H9 (cell line): ENCODE measurements around the gene COIL. TPM values are rescaled to one million over a fixed set of nuclear protein-coding genes. Genes with fewer than 3 reads are reported as not detected.

Experiments
- DNase-seq: peaks from one replicate; pipeline ENCODE4 v3.0.0-alpha.2; 2017
- H2AFZ ChIP-seq: one replicate; pipeline ENCODE4 v1.6.1; 2013; ENCODE audit warnings: mild to moderate bottlenecking, low read length, control low read depth, moderate library complexity
- H2AK5ac ChIP-seq: 2 replicates; pipeline ENCODE4 v1.6.1; 2013; ENCODE audit warnings: low read length, control low read depth, mixed read lengths; ENCODE audit not compliant: insufficient read length
- H2BK120ac ChIP-seq: one replicate; pipeline ENCODE4 v1.6.1; 2013; ENCODE audit warnings: low read depth, mild to moderate bottlenecking, low read length, control low read depth, inconsistent platforms; ENCODE audit not compliant: poor library complexity, severe bottlenecking
- H2BK12ac ChIP-seq: 2 replicates; pipeline ENCODE4 v1.6.1; 2013; ENCODE audit warnings: low read length, control low read depth, mixed read lengths, low read depth; ENCODE audit not compliant: insufficient read length
- H2BK15ac ChIP-seq: 2 replicates; pipeline ENCODE4 v1.6.1; 2013; ENCODE audit warnings: low read depth, low read length, control low read depth
- H2BK20ac ChIP-seq: one replicate; pipeline ENCODE4 v1.6.1; 2013; ENCODE audit warnings: low read depth, mild to moderate bottlenecking, low read length, control low read depth, inconsistent platforms; ENCODE audit not compliant: poor library complexity, severe bottlenecking
- H2BK5ac ChIP-seq: 2 replicates; pipeline ENCODE4 v1.6.1; 2013; ENCODE audit warnings: low read length, control low read depth, mixed read lengths; ENCODE audit not compliant: insufficient read length
- H3K14ac ChIP-seq: 2 replicates; pipeline ENCODE4 v1.6.1; 2013; ENCODE audit warnings: low read length, control low read depth; ENCODE audit not compliant: insufficient read depth
- H3K18ac ChIP-seq: 2 replicates; pipeline ENCODE4 v1.6.1; 2013; ENCODE audit warnings: low read depth, mild to moderate bottlenecking, mixed read lengths, low read length, control low read depth; ENCODE audit not compliant: insufficient read length
- H3K23ac ChIP-seq: 2 replicates; pipeline ENCODE4 v1.6.1; 2013; ENCODE audit warnings: low read length, control low read depth, mixed read lengths, low read depth; ENCODE audit not compliant: insufficient read length
- H3K23me2 ChIP-seq: 2 replicates; pipeline ENCODE4 v1.6.1; 2013; ENCODE audit warnings: low read depth, mild to moderate bottlenecking, mixed read lengths, low read length, control low read depth; ENCODE audit not compliant: insufficient read length, poor library complexity, severe bottlenecking
- H3K27ac ChIP-seq: 2 replicates; pipeline ENCODE4 v1.5.1; 2013; ENCODE audit warnings: low read length, control low read depth, mixed read lengths, low read depth; ENCODE audit not compliant: insufficient read length
- H3K27me3 ChIP-seq: 2 replicates; pipeline ENCODE4 v1.6.1; 2013; ENCODE audit warnings: low read length, control low read depth, inconsistent platforms; ENCODE audit not compliant: insufficient read depth
- H3K4ac ChIP-seq: 2 replicates; pipeline ENCODE4 v1.6.1; 2013; ENCODE audit warnings: low read depth, mild to moderate bottlenecking, control low read depth, inconsistent platforms, low read length, moderate library complexity
- H3K4me1 ChIP-seq: 2 replicates; pipeline ENCODE4 v1.6.1; 2013; ENCODE audit warnings: low read length, control low read depth, inconsistent platforms; ENCODE audit not compliant: insufficient read depth
- H3K4me2 ChIP-seq: 2 replicates; pipeline ENCODE4 v1.6.1; 2013; ENCODE audit warnings: low read length, control low read depth, mixed read lengths; ENCODE audit not compliant: insufficient read length, insufficient read depth
- H3K56ac ChIP-seq: 2 replicates; pipeline ENCODE4 v1.6.1; 2013; ENCODE audit warnings: low read depth, mild to moderate bottlenecking, mixed read lengths, low read length, control low read depth; ENCODE audit not compliant: insufficient read length
- H3K79me1 ChIP-seq: 2 replicates; pipeline ENCODE4 v1.6.1; 2013; ENCODE audit warnings: low read depth, mild to moderate bottlenecking, moderate library complexity, low read length, control low read depth, inconsistent platforms; ENCODE audit not compliant: insufficient read depth, poor library complexity, severe bottlenecking
- H3K79me2 ChIP-seq: 2 replicates; pipeline ENCODE4 v1.6.1; 2013; ENCODE audit warnings: low read length, control low read depth, inconsistent platforms; ENCODE audit not compliant: insufficient read depth
- H3K9ac ChIP-seq: 2 replicates; pipeline ENCODE4 v1.6.1; 2013; ENCODE audit warnings: low read length, control low read depth, mixed read lengths; ENCODE audit not compliant: insufficient read length; ENCODE audit errors: extremely low read depth
- H3K9me3 ChIP-seq: one replicate; pipeline ENCODE4 v1.6.1; 2013; ENCODE audit warnings: low read depth, low read length, inconsistent platforms; ENCODE audit not compliant: control insufficient read depth
- H3T11ph ChIP-seq: one replicate; pipeline ENCODE4 v1.6.1; 2013; ENCODE audit warnings: mild to moderate bottlenecking, low read length, control low read depth, inconsistent platforms
- H4K20me1 ChIP-seq: one replicate; pipeline ENCODE4 v1.6.1; 2013; ENCODE audit not compliant: control insufficient read depth, insufficient read length, insufficient read depth
- H4K5ac ChIP-seq: 2 replicates; pipeline ENCODE4 v1.6.1; 2013; ENCODE audit warnings: low read depth, mild to moderate bottlenecking, mixed read lengths, low read length, control low read depth; ENCODE audit not compliant: insufficient read length
- H4K8ac ChIP-seq: replicated peaks from 2 replicates; pipeline ENCODE4 v1.6.1; 2013; ENCODE audit warnings: low read length, control low read depth, mixed read lengths, low read depth; ENCODE audit not compliant: insufficient read length
- H4K91ac ChIP-seq: 2 replicates; pipeline ENCODE4 v1.6.1; 2013; ENCODE audit warnings: low read depth, mild to moderate bottlenecking, moderate library complexity, mixed read lengths, low read length, control low read depth; ENCODE audit not compliant: insufficient read length
- H3K27ac Mint-ChIP-seq, 3 experiments: 2 replicates in 2 of 3; 3 replicates in 1 of 3; pipeline ENCODE4 v1.8.0; 2020 to 2021; ENCODE audit warnings: mixed read lengths in 3 of 3, mild to moderate bottlenecking in 1 of 3, moderate library complexity in 1 of 3
- H3K27me3 Mint-ChIP-seq: 2 replicates; pipeline ENCODE4 v1.8.0; 2021; ENCODE audit warnings: low read depth, mild to moderate bottlenecking, moderate library complexity, mixed read lengths
- H3K36me3 Mint-ChIP-seq, 3 experiments: 2 replicates in 2 of 3; 3 replicates in 1 of 3; pipeline ENCODE4 v1.8.0; 2020 to 2021; ENCODE audit warnings: low read depth in 3 of 3, mixed read lengths in 3 of 3; ENCODE audit not compliant: insufficient read depth in 1 of 3
- H3K4me1 Mint-ChIP-seq, 2 experiments: 2 replicates each; pipeline ENCODE4 v1.8.0; 2020; ENCODE audit warnings: mixed read lengths in 2 of 2
- H3K4me3 Mint-ChIP-seq, 2 experiments: 2 replicates in 1 of 2; 3 replicates in 1 of 2; pipeline ENCODE4 v1.8.0; 2020 to 2021; ENCODE audit warnings: mild to moderate bottlenecking in 2 of 2, mixed read lengths in 2 of 2, moderate library complexity in 1 of 2
- H3K9me3 Mint-ChIP-seq, 2 experiments: 2 replicates in 1 of 2; 3 replicates in 1 of 2; pipeline ENCODE4 v1.8.0; 2020; ENCODE audit warnings: mild to moderate bottlenecking in 2 of 2, mixed read lengths in 2 of 2, moderate library complexity in 1 of 2
- WGBS: extraction: QIAGEN DNeasy Blood & Tissue Kit; methylation state at CpG from one replicate; pipeline ENCODE4 v1.1.7; 2013; ENCODE audit warnings: missing lambda C conversion rate, low lambda C conversion rate, mixed read lengths; ENCODE audit not compliant: insufficient read length; ENCODE audit errors: extremely low coverage; 5-methylcytosine and 5-hydroxymethylcytosine counted together
- total RNA-seq: library from RNA; stranded (reverse); gene quantifications from 2 replicates; pipeline ENCODE4 v1.2.1, GENCODE V29; 2021
- TF ChIP-seq, protein P1 (sequence below): fragments of 200-600 bp; sonication (generic); conservative IDR thresholded peaks from 3 replicates; pipeline ENCODE4 v1.8.0; 2021; ENCODE audit warnings: antibody characterized with exemption, mild to moderate bottlenecking

The COIL gene
- total RNA-seq, 1 experiment from 2014 or later, result 21.5 TPM

DNA sequence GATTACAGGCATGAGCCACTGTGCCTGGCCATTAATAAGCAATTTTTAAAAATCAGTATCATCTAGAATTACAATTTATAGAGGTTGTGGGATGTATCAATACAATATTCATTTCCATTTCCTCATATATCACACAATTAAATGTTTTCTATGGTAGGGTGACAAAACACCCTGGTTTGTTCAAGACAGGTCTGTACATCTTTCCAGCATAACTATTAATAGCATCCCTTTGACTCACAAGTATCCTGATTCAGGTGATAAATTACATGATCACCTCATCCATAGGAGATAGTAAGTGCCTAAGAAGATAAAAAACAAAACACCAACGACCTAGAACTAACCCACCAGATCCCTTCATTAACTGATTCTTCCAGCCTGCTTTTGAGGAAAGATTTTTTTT lies 13.1 kb downstream of the COIL start:
- no peak overlapping the region for H3K27ac Mint-ChIP-seq
- no CpG with 5 or more reads among the region's 1 CpG for WGBS
- peaks cover 34 to 72% (median 66%) of the 10 kb centered on the region in 3 experiments; a peak in 6 of 7 replicates for H3K36me3 Mint-ChIP-seq
- no peak overlapping the region for H2AFZ ChIP-seq
- H3K23ac ChIP-seq, result no peak overlapping the region
- H3K23me2 ChIP-seq, result no peaks in the 10 kb centered on the region
- H3K56ac ChIP-seq, result no peak overlapping the region
- H3K27me3 Mint-ChIP-seq, result no peaks in the 10 kb centered on the region
- no peak overlapping the region for H2BK120ac ChIP-seq
- no peak overlapping the region for H3K27ac ChIP-seq
- no peak overlapping the region for H2BK15ac ChIP-seq
- TF ChIP-seq, protein P1, sequence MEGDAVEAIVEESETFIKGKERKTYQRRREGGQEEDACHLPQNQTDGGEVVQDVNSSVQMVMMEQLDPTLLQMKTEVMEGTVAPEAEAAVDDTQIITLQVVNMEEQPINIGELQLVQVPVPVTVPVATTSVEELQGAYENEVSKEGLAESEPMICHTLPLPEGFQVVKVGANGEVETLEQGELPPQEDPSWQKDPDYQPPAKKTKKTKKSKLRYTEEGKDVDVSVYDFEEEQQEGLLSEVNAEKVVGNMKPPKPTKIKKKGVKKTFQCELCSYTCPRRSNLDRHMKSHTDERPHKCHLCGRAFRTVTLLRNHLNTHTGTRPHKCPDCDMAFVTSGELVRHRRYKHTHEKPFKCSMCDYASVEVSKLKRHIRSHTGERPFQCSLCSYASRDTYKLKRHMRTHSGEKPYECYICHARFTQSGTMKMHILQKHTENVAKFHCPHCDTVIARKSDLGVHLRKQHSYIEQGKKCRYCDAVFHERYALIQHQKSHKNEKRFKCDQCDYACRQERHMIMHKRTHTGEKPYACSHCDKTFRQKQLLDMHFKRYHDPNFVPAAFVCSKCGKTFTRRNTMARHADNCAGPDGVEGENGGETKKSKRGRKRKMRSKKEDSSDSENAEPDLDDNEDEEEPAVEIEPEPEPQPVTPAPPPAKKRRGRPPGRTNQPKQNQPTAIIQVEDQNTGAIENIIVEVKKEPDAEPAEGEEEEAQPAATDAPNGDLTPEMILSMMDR, result no peak
- no peak overlapping the region for H2BK5ac ChIP-seq
- no peak overlapping the region for H4K5ac ChIP-seq
- H2BK12ac ChIP-seq, result no peak overlapping the region
- H3T11ph ChIP-seq, result no peak overlapping the region
- H3K14ac ChIP-seq, result no peak overlapping the region
- no peaks in the 10 kb centered on the region for H3K79me1 ChIP-seq
- H3K9ac ChIP-seq, result no peak overlapping the region
- no peak overlapping the region for H3K4me3 Mint-ChIP-seq
- no peak overlapping the region for H3K4ac ChIP-seq
- H4K8ac ChIP-seq, result no peak overlapping the region
- H3K4me1 Mint-ChIP-seq, result no peaks in the 10 kb centered on the region
- no peaks in the 10 kb centered on the region for H3K9me3 ChIP-seq
- no peaks in the 10 kb centered on the region for H4K20me1 ChIP-seq
- no peaks in the 10 kb centered on the region for H3K4me1 ChIP-seq
- H3K9me3 Mint-ChIP-seq, result no peaks in the 10 kb centered on the region
- no peak overlapping the region for H2BK20ac ChIP-seq
- no peaks in the 10 kb centered on the region for H3K27me3 ChIP-seq
- no peak overlapping the region for H2AK5ac ChIP-seq
- DNase-seq, result no peak
- H4K91ac ChIP-seq, result no peak overlapping the region
- H3K18ac ChIP-seq, result no peak overlapping the region
- no peak overlapping the region for H3K4me2 ChIP-seq
- no peaks in the 10 kb centered on the region for H3K79me2 ChIP-seq
